Peyer's patch (tissue), 4 donors: ENCODE results near the gene ITIH4. TPM values are rescaled to one million over a fixed set of nuclear protein-coding genes. Genes with fewer than 3 reads are reported as not detected.

Experiments used
- DNase-seq, 3 donors: peaks; one replicate each; pipeline ENCODE4 v3.0.0-alpha.2; 2017 to 2019
- H3K27ac ChIP-seq, 4 donors: fragments of 200-600 bp; sonication (generic); one replicate each; pipeline ENCODE4 v1.5.1; 2016 to 2019
- H3K27me3 ChIP-seq, 2 donors: fragments of 200-600 bp; sonication (generic); one replicate each; pipeline ENCODE4 v1.5.1; 2019
- H3K36me3 ChIP-seq, 3 donors: fragments of 200-600 bp; sonication (generic); one replicate each; pipeline ENCODE4 v1.5.1; 2016 to 2019
- H3K4me1 ChIP-seq, 4 donors: fragments of 200-600 bp; sonication (generic); one replicate each; pipeline ENCODE4 v1.5.1; 2016 to 2019
- H3K4me3 ChIP-seq, 4 donors: fragments of 200-600 bp; sonication (generic); 1 replicate in 3 of 4; 2 replicates in 1 of 4; pipeline ENCODE4 v1.5.1; 2016 to 2019; ENCODE audit warnings: mild to moderate bottlenecking in 1 of 4
- H3K9me3 ChIP-seq, 4 donors: fragments of 200-600 bp; sonication (generic); one replicate each; pipeline ENCODE4 v1.5.1; 2016 to 2019; ENCODE audit warnings: mild to moderate bottlenecking in 1 of 4
- POLR2A ChIP-seq, 2 donors: fragments of 450-650 bp; IDR thresholded peaks; one replicate each; pipeline ENCODE4 v1.5.1; 2017; ENCODE audit warnings: antibody characterized with exemption in 2 of 2, mild to moderate bottlenecking in 2 of 2, moderate library complexity in 2 of 2
- total RNA-seq, 4 donors: library from RNA; depleted of rRNA; stranded (reverse); fragments of >200 nt; gene quantifications; one replicate each; pipeline ENCODE4 v1.1.0, GENCODE V29; 2016
- TF ChIP-seq, protein P1 (sequence below), 6 experiments: fragments of 450-650 bp in 4 of 6; fragments of 200-600 bp in 2 of 6; sonication (generic) in 1 of 6; IDR thresholded peaks; one replicate each; pipeline ENCODE4 v1.5.1; 2017 to 2019; ENCODE audit warnings: antibody characterized with exemption in 6 of 6, mild to moderate bottlenecking in 3 of 6, moderate library complexity in 1 of 6

The ITIH4 gene
- total RNA-seq, 4 donors from 2014 or later = 1.1 to 19.8 (median 1.9) TPM

- H3K4me3 ChIP-seq = no peak overlapping the region
- H3K4me1 ChIP-seq = no peaks in the 10 kb centered on the region
- H3K27me3 ChIP-seq = no peaks in the 10 kb centered on the region
- TF ChIP-seq, protein P1, sequence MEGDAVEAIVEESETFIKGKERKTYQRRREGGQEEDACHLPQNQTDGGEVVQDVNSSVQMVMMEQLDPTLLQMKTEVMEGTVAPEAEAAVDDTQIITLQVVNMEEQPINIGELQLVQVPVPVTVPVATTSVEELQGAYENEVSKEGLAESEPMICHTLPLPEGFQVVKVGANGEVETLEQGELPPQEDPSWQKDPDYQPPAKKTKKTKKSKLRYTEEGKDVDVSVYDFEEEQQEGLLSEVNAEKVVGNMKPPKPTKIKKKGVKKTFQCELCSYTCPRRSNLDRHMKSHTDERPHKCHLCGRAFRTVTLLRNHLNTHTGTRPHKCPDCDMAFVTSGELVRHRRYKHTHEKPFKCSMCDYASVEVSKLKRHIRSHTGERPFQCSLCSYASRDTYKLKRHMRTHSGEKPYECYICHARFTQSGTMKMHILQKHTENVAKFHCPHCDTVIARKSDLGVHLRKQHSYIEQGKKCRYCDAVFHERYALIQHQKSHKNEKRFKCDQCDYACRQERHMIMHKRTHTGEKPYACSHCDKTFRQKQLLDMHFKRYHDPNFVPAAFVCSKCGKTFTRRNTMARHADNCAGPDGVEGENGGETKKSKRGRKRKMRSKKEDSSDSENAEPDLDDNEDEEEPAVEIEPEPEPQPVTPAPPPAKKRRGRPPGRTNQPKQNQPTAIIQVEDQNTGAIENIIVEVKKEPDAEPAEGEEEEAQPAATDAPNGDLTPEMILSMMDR (IDR thresholded peaks at IDR 0.05) = no peak
- TF ChIP-seq POLR2A (IDR thresholded peaks at IDR 0.05) = no peak
- DNase-seq = no peak
- H3K36me3 ChIP-seq = no peaks in the 10 kb centered on the region
- no peaks in the 10 kb centered on the region for H3K9me3 ChIP-seq
- no peak overlapping the region for H3K27ac ChIP-seq
These were observed 3.0 kb downstream of the ITIH4 start for GRCh38 chr3:52827441-52827840.

DNA sequence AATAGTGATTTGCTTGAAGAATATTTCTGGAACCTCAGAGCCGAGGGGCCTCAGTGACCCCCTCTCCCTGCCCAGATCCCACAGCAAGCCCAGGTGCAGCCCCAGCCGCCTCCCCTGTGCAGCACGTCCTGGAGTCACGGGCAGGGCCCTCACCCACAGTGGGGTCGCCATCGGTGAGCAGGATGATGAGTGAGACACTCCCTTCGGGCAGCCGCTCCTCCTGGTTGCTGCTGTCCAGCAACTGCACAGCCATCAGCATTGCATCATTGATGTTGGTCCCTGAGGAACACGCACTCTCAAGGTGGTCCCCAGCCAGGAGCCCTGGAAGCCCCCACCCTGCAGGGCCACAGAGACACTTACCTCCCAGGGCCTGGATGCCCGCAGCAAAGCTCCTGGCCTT is 6.4 kb downstream of the ITIH4 start:
- no peak for DNase-seq
- Histone ChIP-seq H3K9me3 (no peaks in the 10 kb centered on the region), H3K4me1 (no peaks in the 10 kb centered on the region), H3K4me3 (no peak overlapping the region), H3K36me3 (no peaks in the 10 kb centered on the region), H3K27ac (no peak overlapping the region), H3K27me3 (no peaks in the 10 kb centered on the region)
- TF ChIP-seq POLR2A (IDR thresholded peaks at IDR 0.05) = no peak
- TF ChIP-seq, protein P1 (IDR thresholded peaks at IDR 0.05) = no peak

DNA sequence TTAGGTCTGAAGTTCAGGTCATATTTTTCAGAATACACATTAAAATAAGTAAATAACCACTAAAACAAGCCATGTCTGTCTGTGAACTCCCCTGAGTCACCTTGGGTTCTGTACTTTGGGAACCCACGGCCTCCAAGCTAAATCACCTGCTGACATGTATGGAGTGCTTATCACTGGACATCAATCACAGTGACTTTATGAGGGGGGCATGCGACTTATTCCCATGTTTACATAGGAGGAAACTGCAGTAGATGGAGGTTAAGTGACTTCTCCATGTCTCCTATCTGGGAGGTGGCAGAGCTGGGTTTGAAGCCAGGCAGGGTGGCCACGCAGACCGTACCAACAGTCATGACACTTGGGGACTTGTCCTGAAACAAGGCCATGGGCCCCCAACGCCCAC is 8.1 kb downstream of the ITIH4 start:
- no peak overlapping the region for H3K4me3 ChIP-seq
- no peak for TF ChIP-seq POLR2A (IDR thresholded peaks at IDR 0.05)
- TF ChIP-seq, protein P1 (IDR thresholded peaks at IDR 0.05) = no peak
- no peaks in the 10 kb centered on the region for H3K4me1 ChIP-seq
- no peak overlapping the region for H3K27ac ChIP-seq
- H3K36me3 ChIP-seq = no peaks in the 10 kb centered on the region
- no peaks in the 10 kb centered on the region for H3K9me3 ChIP-seq
- no peaks in the 10 kb centered on the region for H3K27me3 ChIP-seq
- no peak for DNase-seq

GRCh38 chr3:52820736-52821135 is 9.7 kb downstream of the ITIH4 start:
- Histone ChIP-seq H3K36me3 (no peaks in the 10 kb centered on the region), H3K27ac (no peak overlapping the region), H3K4me3 (no peak overlapping the region), H3K4me1 (no peaks in the 10 kb centered on the region), H3K27me3 (no peaks in the 10 kb centered on the region), H3K9me3 (no peaks in the 10 kb centered on the region)
- no peak for DNase-seq
- TF ChIP-seq POLR2A (IDR thresholded peaks at IDR 0.05) = no peak
- TF ChIP-seq, protein P1 (IDR thresholded peaks at IDR 0.05) = peak in 4 of 6 experiments; percentile 30 to 41 (median 37)

DNA sequence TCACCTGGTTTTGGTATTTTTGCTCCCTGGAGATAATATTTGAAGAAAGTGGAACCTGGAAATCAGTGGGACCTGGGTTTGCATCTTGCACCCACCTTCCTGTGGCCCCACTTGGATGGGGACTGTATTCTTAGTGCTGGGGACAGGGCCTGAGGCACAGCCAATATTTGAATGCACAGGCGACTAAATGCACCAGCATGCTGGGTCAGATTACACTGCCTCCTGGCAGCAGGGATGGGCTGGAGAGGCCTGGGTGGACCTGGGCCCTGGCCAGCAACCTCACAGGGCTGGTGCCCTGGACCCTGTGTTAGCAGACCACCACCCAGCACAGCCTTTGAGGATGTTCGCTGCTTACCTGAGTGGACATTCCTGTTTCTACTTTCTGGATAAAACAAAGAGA is 10.5 kb downstream of the ITIH4 start:
- Histone ChIP-seq H3K36me3 (no peaks in the 10 kb centered on the region), H3K27me3 (no peaks in the 10 kb centered on the region), H3K4me1 (no peaks in the 10 kb centered on the region), H3K27ac (no peak overlapping the region), H3K4me3 (no peak overlapping the region), H3K9me3 (no peaks in the 10 kb centered on the region)
- TF ChIP-seq, protein P1 (IDR thresholded peaks at IDR 0.05) = no peak
- no peak for TF ChIP-seq POLR2A (IDR thresholded peaks at IDR 0.05)
- DNase-seq = no peak

GRCh38 chr3:52817860-52818259 is 12.6 kb downstream of the ITIH4 start:
- TF ChIP-seq POLR2A (IDR thresholded peaks at IDR 0.05) = no peak
- TF ChIP-seq, protein P1 (IDR thresholded peaks at IDR 0.05) = no peak
- no peak overlapping the region for H3K4me3 ChIP-seq
- no peaks in the 10 kb centered on the region for H3K4me1 ChIP-seq

More at GRCh38 chr3:52817860-52818259, 12.6 kb downstream of the ITIH4 start:
- H3K27me3 ChIP-seq = no peaks in the 10 kb centered on the region
- DNase-seq = no peak
- H3K9me3 ChIP-seq = no peaks in the 10 kb centered on the region
- no peak overlapping the region for H3K27ac ChIP-seq
- H3K36me3 ChIP-seq = no peaks in the 10 kb centered on the region
